HG03521 (cell line): Measurements from ENCODE around the gene UMPS.

ENCODE experiments used
- ATAC-seq: cut with Tn5 transposase; IDR thresholded peaks from one replicate; pipeline ENCODE4 v1.9.1; 2021; ENCODE audit warnings: mild to moderate bottlenecking, moderate library complexity; ENCODE audit not compliant: unreplicated experiment

The UMPS gene

DNA sequence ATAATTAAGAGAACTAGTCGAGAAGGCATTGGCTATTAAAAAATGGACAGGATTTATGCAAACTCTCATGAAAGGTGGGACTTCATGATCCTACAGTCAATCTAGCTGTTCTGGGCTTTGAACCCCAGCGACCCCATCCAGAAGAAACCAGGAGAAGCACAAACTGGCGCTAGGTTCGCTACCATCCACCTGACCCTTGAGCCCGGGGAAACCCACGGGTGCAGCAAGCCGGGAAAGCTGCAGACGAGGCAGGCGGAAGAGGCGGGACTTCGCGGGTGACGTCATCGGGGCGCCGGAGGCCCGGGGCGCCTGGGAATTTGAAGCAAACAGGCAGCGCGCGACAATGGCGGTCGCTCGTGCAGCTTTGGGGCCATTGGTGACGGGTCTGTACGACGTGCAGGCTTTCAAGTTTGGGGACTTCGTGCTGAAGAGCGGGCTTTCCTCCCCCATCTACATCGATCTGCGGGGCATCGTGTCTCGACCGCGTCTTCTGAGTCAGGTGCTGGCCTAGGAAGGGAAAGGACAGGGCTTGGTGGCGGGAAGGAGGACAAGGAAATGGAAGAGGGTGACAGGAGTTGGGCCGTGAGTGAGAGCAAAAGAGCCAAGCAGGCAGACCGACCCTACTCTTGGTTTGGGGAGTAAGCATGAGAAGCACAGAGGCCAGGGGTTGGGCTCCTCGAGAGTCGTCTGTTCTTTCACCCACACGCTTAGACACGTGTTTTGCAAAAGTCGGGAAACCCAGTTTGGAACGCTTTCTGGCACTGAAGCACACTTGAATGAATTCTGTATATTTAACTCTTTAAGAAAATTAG, at the start of gene UMPS:
Gene UMPS (plus strand): TSS at position 324 of the 812 bp plus-strand sequence. CDS start 20 bp downstream, at position 344.
- ATAC-seq: peak; percentile 96

DNA sequence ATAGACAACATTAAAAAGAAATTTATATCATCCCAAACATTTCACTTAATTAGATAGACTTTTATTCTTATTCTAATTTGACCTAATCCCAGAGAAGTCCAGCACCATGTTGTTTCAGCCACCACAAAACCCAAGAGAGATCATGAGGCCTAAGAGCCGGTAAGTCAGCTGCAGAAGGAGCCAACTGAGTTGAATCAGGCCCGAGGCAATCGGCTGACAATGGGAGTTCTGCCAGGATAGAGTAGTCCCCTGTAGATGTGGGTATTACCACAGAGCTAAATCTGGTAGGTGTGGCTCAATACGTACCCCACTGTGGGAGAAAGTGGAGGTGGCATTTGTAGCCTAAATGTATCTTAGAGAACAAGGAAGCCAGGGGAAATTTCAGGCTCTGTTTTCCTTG, 49.7 kb upstream of the UMPS start:
- no peak for ATAC-seq

- ATAC-seq: no peak
These were observed 48.0 kb upstream of the UMPS start for GRCh38 chr3:124682263-124682662.

DNA sequence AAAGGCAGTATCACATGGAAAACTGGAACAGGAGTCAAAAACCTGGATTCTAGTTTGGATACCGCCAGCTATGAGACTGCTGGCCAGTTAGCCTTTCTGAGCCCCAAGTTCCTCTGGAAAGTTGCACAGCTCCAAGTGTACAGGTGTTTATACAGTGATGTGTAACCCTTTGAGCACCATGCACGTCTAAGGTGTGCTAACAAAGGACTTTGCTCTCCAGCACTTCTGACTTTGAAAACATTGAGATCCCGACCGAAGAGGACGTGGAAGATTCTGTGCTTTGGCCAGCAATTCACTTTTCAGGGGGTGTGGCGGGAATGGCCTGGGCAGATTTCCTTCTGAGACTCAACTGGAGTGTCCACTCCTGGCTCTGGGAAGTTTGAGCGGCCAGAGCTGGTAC, 45.8 kb upstream of the UMPS start:
- ATAC-seq: no peak

GRCh38 chr3:124685067-124685466, 45.2 kb upstream of the UMPS start:
- ATAC-seq: no peak

GRCh38 chr3:124685481-124685880, 44.8 kb upstream of the UMPS start:
- no peak for ATAC-seq

DNA sequence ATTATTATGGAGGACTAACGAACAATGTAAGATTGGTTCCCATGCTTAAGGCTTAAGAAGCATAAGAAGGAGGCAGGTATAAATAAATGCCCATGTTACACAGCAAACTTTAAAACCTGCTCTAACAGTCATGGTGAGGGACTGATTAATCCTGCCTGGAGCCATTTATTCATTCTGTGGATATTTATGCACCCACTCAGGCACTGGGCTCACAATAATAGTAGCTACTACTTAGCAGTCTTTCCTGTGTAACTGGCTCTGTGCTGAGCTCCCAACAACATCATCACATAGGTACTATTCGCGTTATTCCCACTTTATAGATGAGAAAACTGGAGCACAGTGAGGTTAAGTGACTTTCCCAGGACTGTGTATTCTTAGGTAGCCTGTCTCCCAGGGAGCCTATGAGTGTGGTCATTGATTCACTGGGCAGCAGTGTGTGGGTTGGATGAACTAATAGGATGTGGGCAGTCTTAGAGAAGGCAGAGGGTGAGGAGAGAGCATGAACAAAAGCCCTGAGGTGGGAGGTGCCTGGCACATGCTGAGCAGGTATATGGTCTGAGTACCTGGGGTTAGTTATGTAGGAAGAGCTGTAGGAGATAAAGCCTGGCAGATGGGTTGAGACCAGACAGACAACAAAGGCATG, 44.1 kb upstream of the UMPS start:
- no peak for ATAC-seq

- ATAC-seq: no peak
These were observed 41.4 kb upstream of the UMPS start for GRCh38 chr3:124688581-124689454.

- ATAC-seq: no peak
These were observed 38.7 kb upstream of the UMPS start for GRCh38 chr3:124691599-124691998.

DNA sequence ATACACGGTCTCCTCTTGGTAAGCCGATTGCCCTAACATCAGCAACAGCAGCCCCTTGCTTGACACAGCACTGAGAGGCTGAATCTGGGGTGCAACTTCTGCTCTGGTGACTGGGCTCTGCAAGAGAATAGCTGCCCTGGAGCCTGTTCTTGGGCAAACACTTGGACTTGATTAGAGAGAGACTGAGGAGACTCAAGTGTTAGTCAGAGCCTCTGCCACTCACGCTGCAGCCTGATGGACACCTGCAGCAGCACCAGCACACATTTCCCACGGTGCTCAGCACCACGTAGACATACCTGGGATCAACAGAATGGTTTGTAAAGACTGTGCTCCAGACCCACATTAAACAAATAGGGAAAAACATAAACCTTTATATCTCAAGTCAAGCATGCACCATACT, 35.8 kb upstream of the UMPS start:
- no peak for ATAC-seq

- no peak for ATAC-seq
These were observed 34.9 kb upstream of the UMPS start for GRCh38 chr3:124695369-124695768.

DNA sequence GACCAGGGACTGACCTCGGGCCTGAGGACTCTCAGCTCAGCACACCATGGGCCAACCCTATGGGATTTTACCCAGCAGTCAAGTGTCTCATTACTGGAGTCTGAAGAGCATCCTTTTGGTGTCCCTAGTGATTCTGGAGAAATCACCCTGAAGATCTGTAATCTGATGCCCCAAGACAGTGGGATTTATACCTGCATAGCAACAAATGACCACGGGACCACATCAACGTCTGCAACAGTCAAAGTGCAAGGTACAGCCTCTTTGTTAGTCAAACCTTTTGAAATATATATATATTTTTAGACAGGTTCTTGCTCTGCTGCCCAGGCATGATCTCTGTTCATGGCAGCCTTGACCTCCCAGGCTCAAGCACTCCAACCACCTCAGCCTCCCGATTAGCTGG, 34.2 kb upstream of the UMPS start:
- no peak for ATAC-seq

GRCh38 chr3:124697302-124697701, 33.0 kb upstream of the UMPS start:
- no peak for ATAC-seq

DNA sequence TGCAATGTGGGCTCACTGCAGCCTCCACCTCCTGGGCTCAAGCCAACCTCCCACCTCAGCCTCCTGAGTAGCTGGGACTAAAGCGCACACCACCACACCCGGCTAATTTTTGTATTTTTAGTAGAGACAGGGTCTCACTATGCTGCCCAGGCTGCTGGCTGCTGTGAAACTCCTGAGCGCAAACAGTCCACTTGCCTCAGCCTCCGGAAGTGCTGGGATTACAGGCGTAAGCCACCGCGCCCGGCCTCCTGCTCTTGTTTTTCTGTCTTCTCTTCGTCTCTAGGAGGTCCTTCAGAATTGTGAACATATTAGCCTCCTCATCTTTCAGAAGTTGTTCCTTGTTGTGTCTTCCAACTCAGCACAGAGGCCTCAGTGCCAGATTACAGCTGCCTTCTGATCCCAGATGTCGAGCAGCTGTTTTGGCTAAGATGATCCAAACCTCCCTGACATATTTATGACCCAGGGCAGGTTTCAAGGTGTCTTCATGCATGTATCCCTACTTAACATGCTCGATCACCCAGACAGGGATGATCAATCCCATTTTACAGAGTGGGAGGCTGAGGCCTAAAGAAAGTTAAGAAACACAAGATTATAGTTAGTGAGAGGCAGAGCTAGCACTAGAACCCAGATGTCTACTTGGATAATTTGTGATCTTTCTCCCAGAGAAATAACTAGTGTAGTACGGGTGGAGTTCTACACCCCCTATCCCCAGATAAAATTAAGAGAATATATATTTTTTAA, 32.1 kb upstream of the UMPS start:
- ATAC-seq: no peak

GRCh38 chr3:124699051-124699450, 31.2 kb upstream of the UMPS start:
- ATAC-seq: no peak

- no peak for ATAC-seq
These were observed 30.4 kb upstream of the UMPS start for GRCh38 chr3:124699686-124700396.

- no peak for ATAC-seq
These were observed 29.2 kb upstream of the UMPS start for GRCh38 chr3:124700880-124701684.

DNA sequence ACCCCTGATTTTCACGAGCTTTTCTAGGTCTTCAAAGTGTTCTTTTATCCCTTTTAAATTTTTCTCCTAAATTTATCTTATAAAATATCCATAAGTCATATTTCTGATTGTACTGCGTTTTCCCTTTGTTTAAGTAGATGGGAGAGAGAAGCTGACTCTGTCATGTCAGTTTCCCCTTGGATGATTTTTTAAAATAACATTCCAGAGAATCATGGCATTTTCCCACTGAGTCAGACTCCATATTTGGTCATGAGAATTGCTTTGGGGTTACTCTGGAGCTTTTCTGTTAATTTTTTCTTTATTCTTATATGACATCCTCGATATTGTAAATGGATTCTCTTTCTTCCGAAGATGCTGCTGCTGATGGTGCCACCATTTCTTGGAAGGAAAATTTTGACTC, 28.6 kb upstream of the UMPS start:
- no peak for ATAC-seq

- no peak for ATAC-seq
These were observed 27.3 kb upstream of the UMPS start for GRCh38 chr3:124702950-124703349.
